Breast epithelium (tissue), 4 donors: ENCODE data around the gene OR8B12. TPM values are rescaled to one million over a fixed set of nuclear protein-coding genes. Genes with fewer than 3 reads are reported as not detected.

ENCODE experiments used
- DNase-seq, 2 donors: peaks; one replicate each; pipeline ENCODE4 v3.0.0-alpha.2; 2019; ENCODE audit warnings: low spot score in 2 of 2
- H3K27ac ChIP-seq, 2 donors: fragments of 200-600 bp; sonication (generic) in 1 of 2; one replicate each; pipeline ENCODE4 v1.5.1; 2016 to 2019; ENCODE audit warnings: mild to moderate bottlenecking in 1 of 2
- H3K27me3 ChIP-seq, 2 donors: fragments of 200-600 bp; sonication (generic) in 1 of 2; one replicate each; pipeline versions ENCODE4 v1.5.1 to v1.6.0; 2017 to 2019; ENCODE audit warnings: control low read depth in 1 of 2, mild to moderate bottlenecking in 1 of 2
- H3K36me3 ChIP-seq: fragments of 200-600 bp; one replicate; pipeline ENCODE4 v1.5.1; 2019
- H3K4me1 ChIP-seq, 2 donors: fragments of 200-600 bp; sonication (generic); one replicate each; pipeline ENCODE4 v1.5.1; 2016 to 2019; ENCODE audit warnings: control low read depth in 1 of 2
- H3K4me3 ChIP-seq, 3 donors: fragments of 200-600 bp; sonication (generic); 1 replicate in 2 of 3; 2 replicates in 1 of 3; pipeline ENCODE4 v1.5.1; 2016 to 2019; ENCODE audit warnings: mild to moderate bottlenecking in 3 of 3, moderate library complexity in 2 of 3
- H3K9me3 ChIP-seq, 2 donors: fragments of 200-600 bp; sonication (generic) in 1 of 2; one replicate each; pipeline ENCODE4 v1.5.1; 2016 to 2019; ENCODE audit warnings: control low read depth in 1 of 2
- CTCF ChIP-seq, 3 donors: fragments of 450-650 bp; IDR thresholded peaks; one replicate each; pipeline ENCODE4 v1.5.1; 2016 to 2017; ENCODE audit warnings: antibody characterized with exemption in 3 of 3, mild to moderate bottlenecking in 3 of 3, moderate library complexity in 3 of 3
- POLR2A ChIP-seq: fragments of 450-650 bp; IDR thresholded peaks from one replicate; pipeline ENCODE4 v1.6.1; 2016; ENCODE audit warnings: antibody characterized with exemption, mild to moderate bottlenecking, moderate library complexity
- POLR2AphosphoS5 ChIP-seq, 3 donors: sonication (generic); formaldehyde crosslinking; IDR thresholded peaks; one replicate each; pipeline ENCODE4 v1.6.1; 2017; ENCODE audit warnings: antibody characterized with exemption in 3 of 3
- intact Hi-C: fragments of 100-400 bp; cut with DNase I; formaldehyde crosslinking; loops from one replicate; pipeline ENCODE4 v1.15.1; 2023; ENCODE audit warnings: low total_unique reads
- total RNA-seq, 3 donors: library from RNA; depleted of rRNA; stranded (reverse); fragments of >200 nt; gene quantifications; one replicate each; pipeline ENCODE4 v1.1.0, GENCODE V29; 2016

The OR8B12 gene
- total RNA-seq, 3 donors from 2014 or later, result not detected

- intact Hi-C loops, result no loop called here
- TF ChIP-seq POLR2A, result no peak
- TF ChIP-seq CTCF (IDR thresholded peaks at IDR 0.05), result no peak
- no peak for TF ChIP-seq POLR2AphosphoS5 (IDR thresholded peaks at IDR 0.05)
- H3K4me1 ChIP-seq, result no peaks in the 10 kb centered on the region
- no peaks in the 10 kb centered on the region for H3K27me3 ChIP-seq
- no peak overlapping the region for H3K27ac ChIP-seq
- no peak overlapping the region for H3K4me3 ChIP-seq
- no peaks in the 10 kb centered on the region for H3K9me3 ChIP-seq
- H3K36me3 ChIP-seq, result no peaks in the 10 kb centered on the region
- DNase-seq, result no peak
Measured at GRCh38 chr11:124493016-124493655, 50.3 kb downstream of the OR8B12 start.

Other genes starting within 250 kb of the OR8B12 start
- gene OR8D1, start 229.7 kb downstream of the OR8B12 start, total RNA-seq, result not detected
- not detected for gene OR8D2, start 223.5 kb downstream of the OR8B12 start, total RNA-seq
- not detected for gene OR8B2, start 159.2 kb downstream of the OR8B12 start, total RNA-seq
- not detected for gene OR8B3, start 144.6 kb downstream of the OR8B12 start, total RNA-seq
- gene OR8B4, start 118.8 kb downstream of the OR8B12 start, total RNA-seq, result not detected
- not detected for gene OR8B8, start 98.0 kb downstream of the OR8B12 start, total RNA-seq
- gene OR8A1, start 26.3 kb upstream of the OR8B12 start, total RNA-seq, result not detected
- not detected for gene PANX3, start 67.8 kb upstream of the OR8B12 start, total RNA-seq
- gene TBRG1, start 79.2 kb upstream of the OR8B12 start, total RNA-seq, result 10 to 100 TPM; 34.7 to 49.0 (median 34.9) TPM
- 10 to 100 TPM; 12.5 to 17.0 (median 14.9) TPM for gene SIAE, start 130.1 kb upstream of the OR8B12 start, total RNA-seq
- 10 to 100 TPM in 1 of 3 donors, 1 to 10 TPM in 2; 2.9 to 15.2 (median 9.8) TPM for gene SPA17, start 130.2 kb upstream of the OR8B12 start, total RNA-seq
- gene NRGN, start 196.3 kb upstream of the OR8B12 start, total RNA-seq, result under 1 TPM; 0.33 to 0.48 (median 0.44) TPM
- 10 to 100 TPM in 1 of 3 donors, 1 to 10 TPM in 1, not detected in 1; 8.8 to 20.5 TPM for gene VSIG2, start 208.6 kb upstream of the OR8B12 start, total RNA-seq
- gene ESAM, start 218.6 kb upstream of the OR8B12 start, total RNA-seq, result 10 to 100 TPM; 11.6 to 38.7 (median 19.8) TPM